Measurements from ENCODE around the gene COQ8A.

DNA sequence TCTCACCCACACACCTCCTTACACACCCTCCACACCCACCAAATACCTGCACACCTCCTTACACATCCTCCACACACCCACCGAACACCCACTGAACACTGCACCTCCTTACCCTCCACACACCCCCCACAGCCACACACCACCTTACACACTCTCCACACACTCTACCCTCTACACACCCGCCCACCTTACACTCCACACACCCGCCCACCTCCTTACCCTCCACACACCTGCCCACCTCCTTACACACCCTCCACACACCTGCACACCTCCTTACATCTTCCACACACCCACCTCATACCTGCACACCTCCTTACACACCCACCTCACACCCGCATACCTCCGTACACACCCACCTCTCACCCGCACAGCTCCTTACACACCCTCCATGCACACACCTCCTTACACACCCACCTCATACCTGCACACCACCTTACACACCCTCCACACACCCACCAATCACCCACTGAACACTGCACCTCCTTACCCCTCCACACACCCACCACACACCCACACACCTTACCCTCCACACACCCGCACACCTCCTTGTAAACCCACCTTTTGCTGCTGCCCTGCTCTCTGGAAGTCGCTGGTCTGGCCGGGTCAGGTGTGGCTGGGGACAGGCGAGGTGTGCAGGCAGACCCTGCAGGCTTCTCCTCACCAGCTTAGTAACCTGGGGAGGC is 38.5 kb downstream of the COQ8A start:
- TF ChIP-seq, protein P1, sequence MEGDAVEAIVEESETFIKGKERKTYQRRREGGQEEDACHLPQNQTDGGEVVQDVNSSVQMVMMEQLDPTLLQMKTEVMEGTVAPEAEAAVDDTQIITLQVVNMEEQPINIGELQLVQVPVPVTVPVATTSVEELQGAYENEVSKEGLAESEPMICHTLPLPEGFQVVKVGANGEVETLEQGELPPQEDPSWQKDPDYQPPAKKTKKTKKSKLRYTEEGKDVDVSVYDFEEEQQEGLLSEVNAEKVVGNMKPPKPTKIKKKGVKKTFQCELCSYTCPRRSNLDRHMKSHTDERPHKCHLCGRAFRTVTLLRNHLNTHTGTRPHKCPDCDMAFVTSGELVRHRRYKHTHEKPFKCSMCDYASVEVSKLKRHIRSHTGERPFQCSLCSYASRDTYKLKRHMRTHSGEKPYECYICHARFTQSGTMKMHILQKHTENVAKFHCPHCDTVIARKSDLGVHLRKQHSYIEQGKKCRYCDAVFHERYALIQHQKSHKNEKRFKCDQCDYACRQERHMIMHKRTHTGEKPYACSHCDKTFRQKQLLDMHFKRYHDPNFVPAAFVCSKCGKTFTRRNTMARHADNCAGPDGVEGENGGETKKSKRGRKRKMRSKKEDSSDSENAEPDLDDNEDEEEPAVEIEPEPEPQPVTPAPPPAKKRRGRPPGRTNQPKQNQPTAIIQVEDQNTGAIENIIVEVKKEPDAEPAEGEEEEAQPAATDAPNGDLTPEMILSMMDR (IDR thresholded peaks at IDR 0.05), result no peak
- no peak for TF ChIP-seq POLR2AphosphoS5 (IDR thresholded peaks at IDR 0.05)

Data from stomach (tissue), 4 donors.